Measurements from ENCODE around the gene ZFYVE19. TPM values are rescaled to one million over a fixed set of nuclear protein-coding genes. Genes with fewer than 3 reads are reported as not detected.

Gene ZFYVE19
- total RNA-seq, 4 donors from 2014 or later = 21.7 to 37.8 (median 22.3) TPM

GRCh38 chr15:40863660-40864270 is 56.9 kb downstream of the ZFYVE19 start:
- Histone ChIP-seq H3K9me3 (no peaks in the 10 kb centered on the region), H3K4me1 (no peaks in the 10 kb centered on the region), H3K27me3 (no peaks in the 10 kb centered on the region), H3K36me3 (no peaks in the 10 kb centered on the region), H3K27ac (no peak overlapping the region), H3K4me3 (replicated peaks in 1 of 3) (no peak overlapping the region)
- no peak for DNase-seq
- WGBS, 2 donors = 69 to 82% methylated on average over 4 of the region's 4 CpGs
- TF ChIP-seq POLR2A (IDR thresholded peaks at IDR 0.05) = no peak
- no peak for TF ChIP-seq CTCF (IDR thresholded peaks at IDR 0.05)
- intact Hi-C loops (cut with DNase I) = no loop called here

Small RNA genes within 50 kb of the gene (small RNA-seq; reads per million reads assigned to genes)
- gene SUMO2P15 = not detected

Other genes starting within 250 kb of the ZFYVE19 start
- 10 to 100 TPM; 36.8 to 49.0 (median 43.7) TPM for gene CCDC32, start 242.0 kb upstream of the ZFYVE19 start, total RNA-seq
- 10 to 100 TPM in 1 of 4 donors, 1 to 10 TPM in 3; 5.8 to 10.1 (median 7.1) TPM for gene RPUSD2, start 237.8 kb upstream of the ZFYVE19 start, total RNA-seq
- gene KNL1, start 212.8 kb upstream of the ZFYVE19 start, total RNA-seq = 1 to 10 TPM in 2 of 4 donors, under 1 TPM in 2; 0.78 to 3.8 (median 0.93) TPM
- gene RAD51, start 111.9 kb upstream of the ZFYVE19 start, total RNA-seq = 1 to 10 TPM in 1 of 4 donors, under 1 TPM in 1, not detected in 2; 0.40 to 1.4 TPM
- 10 to 100 TPM; 29.2 to 39.8 (median 31.7) TPM for gene RMDN3, start 51.8 kb upstream of the ZFYVE19 start, total RNA-seq
- 10 to 100 TPM; 17.1 to 73.4 (median 34.7) TPM for gene GCHFR, start 43.0 kb upstream of the ZFYVE19 start, total RNA-seq
- gene C15orf62, start 37.1 kb upstream of the ZFYVE19 start, total RNA-seq = under 1 TPM in 3 of 4 donors, not detected in 1; 0.13 to 0.79 (median 0.22) TPM
- 10 to 100 TPM; 21.6 to 51.9 (median 45.8) TPM for gene DNAJC17, start 384 bp downstream of the ZFYVE19 start, total RNA-seq
- not detected for gene PPP1R14D, start 21.6 kb downstream of the ZFYVE19 start, total RNA-seq
- 100 to 1,000 TPM in 2 of 4 donors, 10 to 100 TPM in 2; 84.3 to 143 (median 113) TPM for gene SPINT1, start 37.0 kb downstream of the ZFYVE19 start, total RNA-seq
- gene RHOV, start 67.1 kb downstream of the ZFYVE19 start, total RNA-seq = under 1 TPM in 1 of 4 donors, not detected in 3; 0.29 TPM
- 10 to 100 TPM; 29.2 to 43.6 (median 37.2) TPM for gene VPS18, start 87.4 kb downstream of the ZFYVE19 start, total RNA-seq
- gene DLL4, start 122.3 kb downstream of the ZFYVE19 start, total RNA-seq = 10 to 100 TPM in 3 of 4 donors, 1 to 10 TPM in 1; 6.8 to 27.1 (median 10.8) TPM
- gene CHAC1, start 146.4 kb downstream of the ZFYVE19 start, total RNA-seq = 1 to 10 TPM; 1.1 to 3.1 (median 1.8) TPM

All from thyroid gland (tissue), 4 donors.